Tongue (tissue), 2 donors: ENCODE results near the gene KDM7A. TPM values are rescaled to one million over a fixed set of nuclear protein-coding genes. Genes with fewer than 3 reads are reported as not detected.
A peak's percentile ranks its signal among the peaks of the same experiment; 100 is the strongest.

Experiments used
- DNase-seq: peaks from one replicate; pipeline ENCODE4 v3.0.0-alpha.2; 2015
- total RNA-seq: library from RNA; depleted of rRNA; stranded (reverse); fragments of >200 nt; gene quantifications from one replicate; pipeline ENCODE4 v1.2.3, GENCODE V29; 2014

The KDM7A gene
- total RNA-seq, 1 donor from 2014 or later, result 17.4 TPM

DNA sequence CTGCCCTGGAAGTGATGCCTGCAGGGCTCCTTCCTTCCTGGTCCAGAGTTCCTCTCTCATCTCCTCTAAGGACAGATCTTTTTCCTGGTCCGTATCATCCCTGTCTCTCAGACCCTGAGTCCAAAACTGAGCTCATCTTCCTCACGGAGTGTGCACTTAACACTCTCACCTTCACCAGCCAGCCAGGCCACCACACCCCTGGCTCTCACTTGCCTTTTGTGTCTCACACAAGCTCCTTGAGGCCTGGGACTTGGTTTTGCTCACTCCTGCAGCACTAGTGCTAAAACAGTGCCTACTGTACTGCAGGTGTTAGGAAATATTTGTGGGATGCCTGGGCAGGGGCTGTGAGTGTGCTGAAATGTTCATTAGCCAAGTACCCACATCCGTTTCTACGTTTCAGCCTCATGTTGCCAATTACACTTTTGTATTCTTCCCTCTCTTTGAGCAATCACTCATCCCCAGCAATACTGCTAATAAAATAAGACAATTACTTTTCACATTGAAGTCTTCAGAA is 92.6 kb downstream of the KDM7A start:
- DNase-seq, result no peak

- DNase-seq, result no peak
Observed at GRCh38 chr7:140082770-140083169, 94.0 kb downstream of the KDM7A start.

DNA sequence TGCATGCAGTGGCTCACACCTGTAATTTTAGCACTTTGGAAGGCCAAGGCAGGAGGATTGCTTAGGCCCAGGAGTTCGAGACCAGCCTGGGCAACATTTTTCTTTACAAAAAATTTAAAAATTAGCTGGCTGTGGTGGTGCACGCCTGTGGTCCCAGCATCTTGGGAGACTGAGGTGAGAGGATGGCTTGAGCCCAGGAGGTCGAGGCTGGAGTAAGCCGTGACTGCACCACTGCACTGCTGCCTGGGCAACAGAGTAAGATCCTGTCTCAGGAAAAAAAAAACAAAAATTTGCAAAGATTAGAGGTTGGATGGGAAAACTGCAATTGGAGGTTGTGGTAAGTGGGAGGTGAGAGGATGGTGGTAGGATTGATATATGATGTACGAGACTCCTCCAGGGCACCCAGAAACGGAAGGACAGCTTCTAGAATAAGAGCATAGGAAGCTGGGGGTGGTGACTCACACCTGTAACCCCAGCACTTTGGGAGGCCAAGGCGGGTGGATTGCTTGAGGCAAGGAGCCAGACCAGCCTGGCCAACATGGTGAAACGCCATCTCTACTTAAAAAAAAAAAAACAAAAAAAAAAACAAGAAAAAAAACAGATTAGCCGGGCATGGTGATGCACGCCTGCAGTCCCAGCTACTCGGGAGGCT is 94.9 kb downstream of the KDM7A start:
- DNase-seq, result no peak

GRCh38 chr7:140080919-140081318 is 95.9 kb downstream of the KDM7A start:
- DNase-seq, result no peak

DNA sequence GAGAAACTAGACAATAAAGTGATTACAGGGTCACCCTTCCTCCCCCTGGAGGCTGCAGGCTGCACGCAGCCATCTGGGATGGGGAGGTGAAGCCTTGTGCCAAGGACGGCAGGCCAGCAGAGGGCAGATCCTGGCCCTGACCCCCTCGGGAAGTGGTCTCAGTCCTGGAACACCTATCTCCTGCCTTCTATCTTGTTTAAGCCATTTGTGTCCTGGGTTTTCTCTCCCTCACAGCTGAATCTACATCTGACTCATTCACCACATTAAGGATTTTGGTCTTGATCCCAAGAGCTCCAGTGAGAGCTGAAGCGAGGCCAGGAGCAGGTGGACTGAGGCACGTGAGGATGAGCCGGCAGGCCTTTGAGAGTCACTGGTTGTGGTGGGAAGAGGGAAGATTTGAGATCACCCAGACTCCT is 97.7 kb downstream of the KDM7A start:
- DNase-seq, result no peak

- no peak for DNase-seq
Observed at GRCh38 chr7:140078392-140078791, 98.4 kb downstream of the KDM7A start.

DNA sequence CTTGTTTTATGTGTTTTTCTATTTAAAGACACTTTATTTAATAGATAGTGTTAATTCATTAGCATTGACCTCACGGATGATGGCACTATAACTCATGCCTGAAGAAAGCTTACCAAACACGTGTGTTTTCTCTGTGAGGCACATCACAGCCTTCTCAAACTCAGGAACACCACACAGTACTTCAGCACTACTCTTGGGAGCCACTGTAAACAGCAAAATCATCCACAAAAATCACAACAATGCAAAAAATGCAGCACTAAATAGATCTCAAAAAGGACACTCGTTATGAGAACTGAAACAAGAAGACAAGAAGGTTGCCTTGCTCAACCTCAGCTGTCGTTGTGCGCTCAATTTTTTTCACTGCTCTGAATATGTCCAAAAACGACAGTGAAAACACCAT is 102.0 kb downstream of the KDM7A start:
- DNase-seq, result no peak

DNA sequence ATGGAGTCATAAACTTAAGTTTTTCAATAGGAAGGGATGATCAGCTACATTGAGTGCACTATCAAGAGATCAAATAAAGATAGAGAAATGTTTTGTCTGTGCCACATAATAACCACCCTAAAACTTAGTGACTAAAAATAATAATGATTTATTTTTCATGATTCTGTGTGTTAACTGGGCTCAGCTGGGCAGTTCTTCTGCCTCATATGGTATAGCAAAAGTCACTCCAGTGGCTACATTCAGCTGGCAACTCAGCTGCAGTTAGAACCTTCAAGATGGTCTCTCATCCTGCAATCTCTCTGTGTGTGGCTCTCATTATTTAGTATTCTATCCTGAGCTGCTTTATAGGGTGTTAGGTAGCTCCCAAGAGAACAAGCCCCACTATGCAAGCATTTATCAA is 106.2 kb downstream of the KDM7A start:
- DNase-seq, result no peak

DNA sequence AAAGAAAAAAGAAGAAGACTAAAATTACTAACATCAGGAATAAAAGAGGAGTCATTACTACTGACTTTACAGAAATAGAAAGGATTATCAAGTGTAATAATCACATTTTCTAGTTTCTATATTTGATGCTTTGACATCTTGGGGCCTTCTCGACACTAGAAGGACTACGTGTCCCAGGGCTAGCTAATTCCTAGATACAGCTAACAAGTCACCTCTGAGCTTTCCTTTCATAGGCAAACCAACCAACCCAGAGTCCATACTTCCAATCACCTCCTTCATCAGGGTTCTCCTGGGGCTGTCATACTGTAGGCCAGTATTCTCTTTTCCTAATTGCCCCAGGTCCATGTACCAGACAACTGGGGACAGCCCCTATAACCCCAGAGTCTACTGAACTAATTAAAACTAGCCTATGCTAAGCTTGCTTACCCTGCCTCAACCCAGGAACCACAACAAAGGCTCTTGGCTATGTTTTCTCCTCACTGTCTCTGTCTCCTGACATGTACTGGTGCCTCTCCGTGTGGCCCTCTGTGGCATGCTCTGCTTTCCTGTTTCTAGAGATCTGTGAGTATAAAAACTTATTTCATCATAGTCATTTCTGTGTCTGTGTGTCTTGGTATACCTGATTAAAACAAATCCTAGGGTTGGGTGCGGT is 107.4 kb downstream of the KDM7A start:
- DNase-seq, result no peak

- no peak for DNase-seq
Observed at GRCh38 chr7:140068033-140068432, 108.8 kb downstream of the KDM7A start.

GRCh38 chr7:140067052-140067451 is 109.7 kb downstream of the KDM7A start:
- DNase-seq, result no peak

- peak; percentile 88 for DNase-seq
Observed at GRCh38 chr7:140062528-140063299, 114.1 kb downstream of the KDM7A start, which contains the start of gene PARP12. TSS of gene PARP12 (minus strand) at chr7:140062951. CDS start at chr7:140062847, 104 bp downstream.

DNA sequence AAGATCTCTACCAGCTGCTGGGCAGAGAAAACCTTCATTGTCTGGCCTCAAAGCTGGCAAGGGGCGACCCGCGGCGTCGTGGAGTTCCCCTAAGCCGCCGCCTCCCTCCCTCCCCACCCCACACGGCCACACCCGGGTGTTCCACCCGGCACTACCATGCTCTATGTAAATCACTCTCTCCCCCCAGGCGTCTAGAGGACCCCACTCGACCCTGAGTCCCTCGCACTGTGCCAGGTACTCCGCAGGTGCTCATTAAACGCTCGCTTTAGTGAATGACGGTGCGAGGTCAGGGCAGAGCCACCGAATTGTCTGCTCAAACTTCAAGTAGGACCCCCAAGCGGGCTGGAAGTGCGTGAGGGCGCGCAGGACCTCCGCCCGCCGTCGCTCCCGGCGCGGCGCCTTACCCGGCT is 114.7 kb downstream of the KDM7A start:
- peak; percentile 41 for DNase-seq

- no peak for DNase-seq
Observed at GRCh38 chr7:140061607-140061930, 115.2 kb downstream of the KDM7A start.

- peak; percentile 88 for DNase-seq
Observed at GRCh38 chr7:140060788-140061606, 115.8 kb downstream of the KDM7A start.

- no peak for DNase-seq
Observed at GRCh38 chr7:140060243-140060630, 116.5 kb downstream of the KDM7A start.

DNA sequence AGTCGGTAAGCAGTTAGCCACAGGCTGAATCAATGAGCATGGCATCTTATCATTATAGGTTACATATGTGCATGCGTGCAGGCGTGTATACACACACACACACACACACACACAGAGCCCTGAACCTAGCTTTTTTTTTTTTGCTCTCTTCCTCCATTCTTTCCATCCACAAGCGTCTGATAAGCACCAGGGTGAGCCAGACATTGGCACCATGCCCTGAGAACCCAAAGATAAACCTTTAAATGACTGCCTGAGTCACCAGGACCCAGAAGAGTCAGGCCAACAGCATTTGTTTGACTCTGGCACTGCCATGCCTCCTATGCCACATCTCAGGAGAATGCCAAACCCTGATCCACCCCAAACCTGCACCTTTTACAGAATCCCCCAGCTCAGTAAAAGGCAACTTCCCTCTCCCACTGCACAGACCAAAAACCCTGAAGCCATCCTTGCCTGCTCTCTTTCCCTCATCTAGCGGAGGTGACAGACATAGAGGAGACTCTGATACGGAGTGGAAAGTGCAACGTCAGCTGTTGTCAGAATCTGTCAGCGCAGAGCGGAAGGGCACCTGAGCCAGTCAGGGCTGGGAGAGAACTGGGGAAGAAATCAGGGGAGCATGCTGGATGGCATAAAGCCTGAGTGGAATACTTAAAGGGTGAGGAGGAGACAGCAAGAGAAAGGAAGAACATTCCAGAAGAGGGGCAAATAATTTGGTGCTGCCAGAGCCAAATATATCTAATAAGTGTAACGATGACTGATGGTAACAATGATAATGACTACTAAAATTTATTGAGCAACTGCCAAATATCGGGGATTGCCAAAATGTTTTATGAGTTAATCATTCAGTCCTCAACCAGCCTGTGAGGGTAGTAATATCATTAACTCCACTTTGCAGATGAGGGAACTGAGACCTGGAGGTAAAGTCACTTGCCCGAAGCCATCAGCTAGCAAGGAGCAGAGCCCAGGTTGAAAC is 117.2 kb downstream of the KDM7A start:
- no peak for DNase-seq

DNA sequence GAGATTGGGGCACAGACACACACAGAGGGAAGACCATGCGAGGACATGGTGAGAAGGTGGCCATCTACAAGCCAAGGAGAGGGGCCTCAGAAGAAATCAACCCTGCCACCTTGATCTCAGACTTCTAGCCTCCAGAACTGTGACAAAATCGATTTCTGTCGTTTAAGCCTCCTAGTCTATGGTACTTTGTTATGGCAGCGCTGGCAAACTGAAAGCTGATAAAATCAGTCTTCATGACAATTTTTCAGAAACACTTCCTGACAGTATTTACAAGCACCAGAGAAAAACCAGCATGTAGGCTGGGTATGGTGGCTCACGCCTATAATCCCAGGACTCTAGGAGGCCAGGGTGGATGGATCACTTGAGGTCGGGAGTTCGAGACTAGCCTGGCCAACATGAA is 118.3 kb downstream of the KDM7A start:
- no peak for DNase-seq

GRCh38 chr7:140057143-140057535 is 119.6 kb downstream of the KDM7A start:
- no peak for DNase-seq

DNA sequence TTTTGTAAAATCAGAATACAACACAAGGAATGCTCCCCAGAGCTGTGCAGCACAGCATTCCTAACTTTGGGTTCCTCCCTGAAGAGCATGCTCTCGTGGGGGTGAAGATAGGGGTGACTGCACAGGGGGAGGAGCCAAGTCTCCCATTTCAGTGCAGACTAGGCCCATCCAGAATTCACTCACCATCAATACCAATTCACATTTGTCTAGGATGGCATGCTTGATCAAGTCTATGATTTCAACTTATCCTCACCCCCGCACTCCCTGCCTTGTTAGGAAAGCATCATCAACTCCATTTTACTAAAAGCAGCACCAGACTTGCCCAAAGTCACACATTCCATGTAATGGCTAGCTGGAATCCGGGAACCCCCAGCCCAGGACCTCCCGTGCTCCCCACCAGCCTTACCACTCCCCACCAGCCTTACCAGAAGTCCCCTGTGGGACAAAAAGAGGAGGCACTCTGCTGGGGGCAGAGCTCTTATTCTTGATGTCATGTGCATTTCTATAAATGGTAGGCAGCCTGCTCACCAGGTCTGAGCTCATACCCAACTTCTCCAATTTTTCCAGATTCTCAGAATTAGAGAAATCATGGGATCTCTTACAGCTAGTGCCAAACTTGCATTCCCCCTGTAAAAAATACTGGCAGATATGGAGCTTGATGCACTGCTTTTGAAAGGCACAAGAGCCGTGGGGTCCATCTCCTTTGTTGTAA is 120.2 kb downstream of the KDM7A start:
- no peak for DNase-seq
